ENCODE results near the gene HOXB4. TPM values are rescaled to one million over a fixed set of nuclear protein-coding genes. Genes with fewer than 3 reads are reported as not detected.

HOXB4 gene
- total RNA-seq, 2 experiments from 2014 or later = 6.2 to 7.0 TPM

DNA sequence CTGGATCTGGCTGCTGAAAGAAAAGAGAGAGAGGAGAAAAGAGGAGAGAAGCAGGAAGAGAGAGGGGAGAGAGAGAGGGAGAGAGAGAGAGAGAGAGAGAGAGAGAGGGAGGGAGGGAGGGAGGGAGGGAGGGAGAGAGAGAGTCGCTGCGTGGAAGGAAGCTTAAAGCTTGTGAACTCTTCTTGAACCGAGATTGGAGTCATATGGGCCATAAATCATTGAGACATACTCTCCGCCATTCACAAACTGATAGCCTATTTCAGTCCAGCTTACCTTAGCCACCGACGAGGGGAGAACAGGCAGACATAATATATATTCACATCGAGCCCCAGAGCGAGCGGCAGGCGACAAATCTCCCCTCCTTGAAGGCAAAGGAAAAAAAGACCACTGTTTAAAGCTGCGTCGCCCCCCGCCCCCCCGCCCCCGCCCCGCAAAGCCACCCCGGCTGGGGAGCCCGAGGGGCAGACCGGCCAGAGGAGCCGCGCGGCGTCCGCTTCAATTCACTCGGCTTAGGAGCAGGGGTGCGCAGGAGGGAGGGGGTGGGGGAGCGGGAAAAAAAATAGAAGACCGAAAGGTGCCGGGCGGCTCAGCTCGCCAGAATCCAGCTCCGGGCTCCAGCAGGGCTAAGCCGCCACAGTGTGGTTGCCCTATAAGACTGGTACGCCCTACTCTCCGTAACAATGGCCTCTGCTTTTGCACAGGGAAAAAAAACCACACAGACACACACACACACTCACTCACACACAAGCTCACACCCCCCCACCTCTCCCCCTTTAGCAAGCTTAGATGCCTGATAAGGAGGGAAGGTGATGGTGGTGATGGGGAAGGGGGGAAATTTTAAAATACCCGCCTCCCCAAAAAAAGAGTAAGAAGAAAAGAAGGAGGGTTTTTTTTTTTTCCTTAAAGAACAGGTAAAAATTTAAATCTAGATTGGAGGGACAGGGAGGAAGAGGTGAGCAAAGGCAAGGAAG is 22.6 kb downstream of the HOXB4 start:
- H3K4me3 Mint-ChIP-seq = peak overlapping the region; percentile 70
- H3K36me3 Mint-ChIP-seq (ENCODE audit: low read depth) = peaks cover 7% of the 10 kb centered on the region
- H3K9me3 Mint-ChIP-seq = no peaks in the 10 kb centered on the region
- H3K27ac Mint-ChIP-seq = no peak overlapping the region
- peaks cover 14% of the 10 kb centered on the region for H3K4me1 Mint-ChIP-seq
- peaks cover 27% of the 10 kb centered on the region for H3K27me3 Mint-ChIP-seq
- DNase-seq = no peak
- CTCF ChIA-PET = interaction anchor here (0.5 to 0.9 kb wide), 5 partner anchors 22 to 204 kb away, joined by 3 read pairs; no protein-coding TSS in a partner anchor
- POLR2A ChIA-PET = interaction anchor here (0.8 to 1.0 kb wide), 4 partner anchors 8 to 64 kb away, joined by 3 to 5 read pairs (median 4); no protein-coding TSS in a partner anchor

DNA sequence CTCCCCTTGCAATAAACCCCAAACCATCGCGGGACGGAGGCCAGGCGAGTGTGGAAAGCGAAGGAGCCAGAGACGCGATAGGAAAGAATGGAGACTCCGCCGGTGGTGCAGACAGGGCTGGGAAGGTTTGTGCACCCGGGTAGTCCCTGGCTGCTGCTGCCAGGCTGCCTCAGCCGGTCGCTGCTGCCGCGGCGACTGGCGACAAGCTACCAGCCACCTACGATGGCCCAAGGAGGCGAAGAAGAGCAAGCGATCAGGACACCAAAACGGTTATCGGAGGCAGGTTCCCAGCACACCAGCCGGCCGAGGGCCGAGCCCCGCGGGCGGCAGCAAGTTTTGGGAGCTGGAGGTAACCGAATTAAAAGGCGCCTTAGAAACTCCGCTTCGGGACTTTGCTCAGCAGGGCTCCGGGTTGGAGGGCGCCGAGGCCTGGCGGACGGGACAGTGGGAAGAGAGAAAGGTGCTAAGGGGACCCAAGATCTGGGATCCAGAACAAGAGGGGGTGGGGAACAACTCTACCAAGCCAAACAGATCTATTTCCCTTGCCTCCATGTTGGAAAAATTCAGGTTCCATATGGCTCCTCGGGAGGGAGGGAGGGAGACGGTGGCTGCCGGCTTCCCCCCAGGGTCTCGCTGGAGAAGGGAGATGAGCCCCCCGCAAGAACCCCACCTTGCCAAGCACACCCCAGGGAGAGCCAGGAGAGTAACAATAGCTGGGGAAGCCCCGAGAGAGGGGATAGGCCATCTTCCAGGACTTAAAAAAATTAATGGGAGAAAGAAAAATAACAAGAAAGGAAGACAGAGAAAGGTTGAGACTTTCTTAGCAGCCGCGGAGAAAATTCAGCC is 23.5 kb downstream of the HOXB4 start:
- H3K27ac Mint-ChIP-seq = no peak overlapping the region
- peaks cover 14% of the 10 kb centered on the region for H3K4me1 Mint-ChIP-seq
- DNase-seq = no peak
- H3K4me3 Mint-ChIP-seq = no peak overlapping the region
- H3K36me3 Mint-ChIP-seq (ENCODE audit: low read depth) = peaks cover 11% of the 10 kb centered on the region
- H3K27me3 Mint-ChIP-seq = peaks cover 27% of the 10 kb centered on the region
- H3K9me3 Mint-ChIP-seq = no peaks in the 10 kb centered on the region
- ChIA-PET POLR2A (no interaction called here), CTCF (interaction anchor here (0.5 to 0.9 kb wide), 2 partner anchors 39 to 47 kb away, joined by 3 read pairs; no protein-coding TSS in a partner anchor)

DNA sequence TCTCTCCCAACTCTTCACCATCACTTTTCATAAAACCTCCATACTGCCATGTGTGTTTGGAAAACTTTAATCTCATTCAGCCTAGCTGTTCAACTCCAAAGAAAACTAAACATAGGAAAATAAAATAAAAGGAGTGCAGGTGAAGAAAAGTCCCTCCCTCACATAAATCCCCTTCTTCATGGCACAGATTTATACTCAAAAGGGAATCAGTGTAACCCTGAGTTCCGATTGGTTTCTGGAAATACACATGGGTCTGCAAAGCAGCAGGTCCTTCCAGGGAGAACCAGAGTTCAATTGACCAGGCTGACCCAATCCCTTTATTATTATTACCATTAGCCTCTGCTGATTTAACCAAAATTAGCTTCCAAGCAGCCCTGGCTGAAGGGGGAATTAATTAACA is 24.3 kb downstream of the HOXB4 start:
- Mint-ChIP-seq H3K4me3 (no peak overlapping the region), H3K27ac (no peak overlapping the region), H3K9me3 (no peaks in the 10 kb centered on the region), H3K4me1 (peaks cover 16% of the 10 kb centered on the region), H3K27me3 (peaks cover 27% of the 10 kb centered on the region), H3K36me3 (ENCODE audit: low read depth) (peaks cover 14% of the 10 kb centered on the region)
- ChIA-PET POLR2A (interaction anchor here (1.3 kb wide), 1 partner anchor 16 kb away, joined by 3 read pairs; no protein-coding TSS in a partner anchor), CTCF (no interaction called here)
- no peak for DNase-seq

DNA sequence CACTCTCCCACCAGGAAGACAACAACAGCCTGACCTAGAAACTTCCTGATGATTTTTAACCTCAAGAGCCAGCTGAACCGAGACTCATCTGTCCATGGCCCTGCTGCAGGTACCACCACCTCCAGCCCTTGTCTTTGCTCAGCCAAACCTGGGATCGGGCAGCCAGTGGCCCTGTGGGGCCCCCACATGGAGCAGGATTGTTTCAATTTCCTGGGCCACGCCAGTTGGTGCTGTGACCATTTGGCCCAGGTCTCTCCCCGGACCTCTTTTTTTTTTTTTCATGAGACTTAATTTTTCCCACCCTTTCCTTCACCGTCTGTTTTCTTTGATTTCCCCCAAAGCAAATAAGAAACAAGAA is 25.0 kb downstream of the HOXB4 start:
- POLR2A ChIA-PET = interaction anchor here (1.3 kb wide), 1 partner anchor 16 kb away, joined by 3 read pairs; no protein-coding TSS in a partner anchor
- Mint-ChIP-seq H3K9me3 (no peaks in the 10 kb centered on the region), H3K27me3 (peaks cover 24% of the 10 kb centered on the region), H3K36me3 (ENCODE audit: low read depth) (peaks cover 14% of the 10 kb centered on the region), H3K4me3 (no peak overlapping the region), H3K27ac (no peak overlapping the region), H3K4me1 (peaks cover 21% of the 10 kb centered on the region)
- DNase-seq = no peak
- CTCF ChIA-PET = no interaction called here

DNA sequence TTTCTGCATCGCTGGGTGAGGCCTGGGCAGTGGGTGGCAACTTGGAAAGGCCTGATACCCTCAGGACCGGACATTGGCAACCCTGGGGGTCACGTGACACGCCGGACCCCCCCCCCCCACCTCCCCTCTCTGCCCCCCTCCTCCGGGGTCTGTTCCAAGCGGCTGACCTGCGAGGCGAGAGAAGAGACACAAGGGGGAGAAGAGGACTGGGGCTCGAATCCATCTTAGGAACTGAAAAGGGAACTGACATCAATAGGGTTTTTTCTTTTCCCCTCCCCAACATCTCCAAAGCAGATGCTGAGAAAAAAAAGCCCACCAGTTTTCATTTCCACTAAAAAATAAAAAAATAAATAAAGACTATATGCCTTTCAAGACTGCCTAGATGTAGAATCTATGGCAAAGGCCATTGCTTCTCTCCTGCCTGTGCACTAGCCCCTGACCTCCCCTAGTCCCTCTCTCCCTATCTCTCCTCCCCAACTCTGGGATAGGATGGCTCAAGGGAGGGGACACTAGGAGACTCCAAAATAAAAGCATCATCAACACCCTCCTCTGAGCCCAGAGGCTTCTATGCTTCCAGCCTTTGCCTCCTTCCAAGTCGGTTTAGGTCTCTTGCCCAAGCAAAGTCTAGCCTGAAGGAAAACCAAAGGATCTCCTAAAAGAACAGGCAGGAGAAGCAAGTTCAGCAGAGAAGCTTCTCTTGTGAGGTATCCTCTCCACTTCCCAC is 25.5 kb downstream of the HOXB4 start:
- H3K4me1 Mint-ChIP-seq = peaks cover 26% of the 10 kb centered on the region
- H3K27ac Mint-ChIP-seq = no peak overlapping the region
- H3K9me3 Mint-ChIP-seq = no peaks in the 10 kb centered on the region
- peaks cover 24% of the 10 kb centered on the region for H3K27me3 Mint-ChIP-seq
- H3K36me3 Mint-ChIP-seq (ENCODE audit: low read depth) = peaks cover 14% of the 10 kb centered on the region
- DNase-seq = no peak
- ChIA-PET POLR2A (interaction anchor here (0.7 to 1.3 kb wide), 2 partner anchors 17 kb away, joined by 3 read pairs; no protein-coding TSS in a partner anchor), CTCF (no interaction called here)
- H3K4me3 Mint-ChIP-seq = no peak overlapping the region

DNA sequence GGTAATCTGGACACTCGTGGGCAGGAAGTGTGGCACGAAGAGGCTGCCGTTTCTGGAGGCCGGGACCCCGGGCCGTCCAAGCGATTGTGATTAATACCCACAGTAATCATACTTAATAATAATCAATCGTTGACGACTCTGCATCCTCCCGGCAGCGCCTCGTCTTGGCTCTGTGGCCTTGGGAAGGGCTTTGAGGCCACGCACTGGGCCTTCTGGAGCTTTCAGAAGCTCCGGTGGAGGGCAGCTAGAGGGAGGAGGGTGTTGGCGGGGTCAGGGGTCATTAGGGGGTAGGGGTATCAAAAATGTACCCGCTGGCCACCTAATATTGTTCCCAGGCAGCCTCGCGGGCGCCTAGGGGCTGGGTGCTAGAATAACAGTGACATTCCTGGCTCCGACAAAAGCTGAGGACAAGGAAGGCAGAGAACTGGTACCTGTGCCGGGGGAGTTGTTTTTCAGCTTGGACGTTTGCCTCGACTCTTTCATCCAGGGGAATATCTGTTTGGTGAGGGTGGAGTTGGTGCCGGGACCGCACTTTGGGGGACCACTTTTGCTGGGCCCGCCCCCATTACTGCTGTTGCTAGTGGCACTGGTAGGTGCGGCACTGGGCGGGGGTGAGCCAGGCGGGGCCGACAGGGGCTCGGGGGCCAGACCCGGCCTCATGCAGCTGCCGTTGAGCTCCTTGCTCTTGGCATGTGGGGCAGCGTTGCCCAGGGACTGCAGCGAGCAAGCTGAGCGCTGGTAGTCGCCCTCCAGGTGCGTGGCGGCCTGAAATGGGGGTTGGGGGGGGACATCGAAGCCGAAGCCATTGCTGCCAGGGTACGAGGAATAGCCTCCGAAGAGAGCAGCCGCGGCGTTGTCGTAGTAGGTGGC is 26.3 kb downstream of the HOXB4 start:
- no peak for DNase-seq
- ChIA-PET POLR2A (interaction anchor here (0.7 kb wide), 1 partner anchor 18 kb away, joined by 3 read pairs; no protein-coding TSS in a partner anchor), CTCF (no interaction called here)
- peaks cover 32% of the 10 kb centered on the region for H3K4me1 Mint-ChIP-seq
- H3K4me3 Mint-ChIP-seq = no peak overlapping the region
- no peak overlapping the region for H3K27ac Mint-ChIP-seq
- peaks cover 14% of the 10 kb centered on the region for H3K36me3 Mint-ChIP-seq (ENCODE audit: low read depth)
- no peaks in the 10 kb centered on the region for H3K9me3 Mint-ChIP-seq
- H3K27me3 Mint-ChIP-seq = peaks cover 22% of the 10 kb centered on the region

DNA sequence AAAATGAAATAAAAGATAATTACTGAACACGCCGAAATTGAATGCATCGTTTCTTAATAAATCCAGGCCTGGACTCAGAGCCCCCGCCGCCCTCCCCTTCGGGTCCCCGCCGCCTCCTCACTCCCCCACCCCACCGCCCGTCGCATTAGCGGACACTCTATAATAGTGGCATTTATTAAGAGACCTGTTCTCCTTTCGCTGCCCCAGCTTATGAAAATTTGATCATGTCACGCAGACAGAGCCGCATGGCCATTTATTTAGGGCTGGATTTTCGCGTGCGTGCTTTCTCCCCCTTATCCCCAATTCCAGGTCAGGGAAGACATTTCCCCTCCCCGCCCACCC is 27.0 kb downstream of the HOXB4 start:
- Mint-ChIP-seq H3K27ac (no peak overlapping the region), H3K9me3 (no peaks in the 10 kb centered on the region), H3K4me3 (no peak overlapping the region), H3K4me1 (peaks cover 38% of the 10 kb centered on the region), H3K27me3 (peaks cover 15% of the 10 kb centered on the region), H3K36me3 (ENCODE audit: low read depth) (peaks cover 14% of the 10 kb centered on the region)
- CTCF ChIA-PET = no interaction called here
- no peak for DNase-seq
- POLR2A ChIA-PET = no interaction called here

DNA sequence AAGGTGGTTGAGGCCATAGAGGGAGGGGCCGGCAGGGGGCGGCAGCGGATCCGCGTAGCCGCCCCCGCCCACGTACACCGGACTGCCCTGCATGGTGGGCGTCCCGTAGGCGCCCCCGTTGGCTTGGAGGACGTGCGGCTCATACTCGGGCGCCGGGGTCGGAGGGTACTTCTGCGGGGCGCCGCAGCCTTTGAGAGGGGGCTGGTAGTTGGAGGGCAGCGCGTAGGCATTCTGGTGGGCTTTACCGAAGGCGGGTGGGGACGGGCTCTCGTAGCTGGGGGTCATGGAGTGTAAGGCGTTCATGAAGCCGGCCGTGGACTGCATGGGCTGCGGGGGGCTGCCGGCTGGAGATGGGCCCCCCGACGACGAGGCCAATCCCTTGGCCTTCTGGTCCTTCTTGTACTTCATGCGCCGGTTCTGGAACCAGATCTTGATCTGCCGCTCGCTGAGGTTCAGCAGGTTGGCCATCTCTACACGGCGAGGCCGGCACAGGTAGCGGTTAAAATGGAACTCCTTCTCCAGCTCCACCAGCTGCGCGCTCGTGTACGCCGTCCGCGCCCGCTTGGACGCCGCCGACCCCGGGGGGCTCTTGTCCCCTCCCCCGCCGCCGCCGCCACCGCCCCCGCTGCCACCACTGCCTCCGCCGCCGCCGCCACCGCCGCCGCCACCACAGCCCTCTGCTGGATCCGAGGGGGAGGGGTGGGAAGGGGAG is 27.5 kb downstream of the HOXB4 start:
- H3K4me1 Mint-ChIP-seq = peaks cover 40% of the 10 kb centered on the region
- POLR2A ChIA-PET = no interaction called here
- no peak for DNase-seq
- H3K27ac Mint-ChIP-seq = no peak overlapping the region
- peaks cover 14% of the 10 kb centered on the region for H3K36me3 Mint-ChIP-seq (ENCODE audit: low read depth)
- no peak overlapping the region for H3K4me3 Mint-ChIP-seq
- no peaks in the 10 kb centered on the region for H3K9me3 Mint-ChIP-seq
- H3K27me3 Mint-ChIP-seq = peaks cover 11% of the 10 kb centered on the region
- CTCF ChIA-PET = no interaction called here

DNA sequence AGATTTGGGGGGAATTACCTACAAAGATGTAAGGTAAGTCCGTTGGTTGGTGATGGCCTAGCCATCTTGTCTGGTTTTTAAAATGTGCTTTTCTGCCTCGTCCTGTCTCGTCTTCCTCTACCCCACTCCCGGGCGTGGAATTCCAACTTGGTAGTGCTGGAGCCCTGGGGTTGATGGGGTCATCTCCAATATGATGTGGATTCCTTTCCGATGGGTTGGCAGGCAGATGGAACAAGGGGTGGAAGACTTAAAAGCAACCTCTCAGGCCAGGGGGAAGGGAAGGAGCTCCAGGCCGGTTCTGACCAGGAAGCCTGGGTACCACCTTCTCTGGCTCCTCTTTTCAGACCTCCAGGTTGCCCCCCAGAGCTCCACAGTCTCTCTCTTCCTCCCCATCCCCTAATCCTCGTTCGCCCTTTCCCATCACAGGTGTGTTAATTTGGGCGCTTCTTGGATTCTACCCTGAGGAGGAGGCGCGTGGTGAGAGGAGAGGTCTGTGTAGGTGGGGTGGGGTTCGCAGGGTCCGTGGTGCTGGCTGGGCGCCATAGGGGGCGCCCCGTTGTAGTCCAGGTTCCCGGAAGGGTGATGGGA is 28.1 kb downstream of the HOXB4 start:
- ChIA-PET POLR2A (interaction anchor here (1.3 to 1.5 kb wide), 2 partner anchors 9 to 17 kb away, joined by 3 to 5 read pairs; no protein-coding TSS in a partner anchor), CTCF (no interaction called here)
- peaks cover 14% of the 10 kb centered on the region for H3K27me3 Mint-ChIP-seq
- peaks cover 41% of the 10 kb centered on the region for H3K4me1 Mint-ChIP-seq
- H3K27ac Mint-ChIP-seq = no peak overlapping the region
- H3K4me3 Mint-ChIP-seq = no peak overlapping the region
- no peaks in the 10 kb centered on the region for H3K9me3 Mint-ChIP-seq
- H3K36me3 Mint-ChIP-seq (ENCODE audit: low read depth) = peaks cover 12% of the 10 kb centered on the region
- DNase-seq = no peak

DNA sequence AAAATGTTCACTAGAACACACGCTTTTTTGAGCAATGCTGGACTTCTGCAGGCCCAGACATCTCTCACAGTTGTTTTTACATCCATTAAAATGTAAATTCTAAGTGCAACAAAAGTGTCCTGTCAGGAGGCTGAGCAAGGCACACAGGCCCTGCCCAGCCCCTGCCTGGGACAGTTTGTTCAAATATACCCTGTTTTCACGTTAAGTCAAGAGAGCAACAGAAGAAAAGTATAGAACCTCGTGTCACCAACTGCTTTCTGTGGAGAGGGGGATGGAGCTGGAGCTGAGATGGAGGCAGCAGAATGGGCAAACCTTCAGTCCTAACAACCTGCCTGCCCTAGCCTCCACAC is 28.9 kb downstream of the HOXB4 start:
- Mint-ChIP-seq H3K4me3 (no peak overlapping the region), H3K36me3 (ENCODE audit: low read depth) (peaks cover 8% of the 10 kb centered on the region), H3K9me3 (no peaks in the 10 kb centered on the region), H3K27ac (no peak overlapping the region), H3K27me3 (peaks cover 10% of the 10 kb centered on the region), H3K4me1 (peaks cover 38% of the 10 kb centered on the region)
- ChIA-PET CTCF (no interaction called here), POLR2A (interaction anchor here (1.3 to 1.5 kb wide), 3 partner anchors 8 to 38 kb away, joined by 3 to 5 read pairs (median 5); no protein-coding TSS in a partner anchor)
- no peak for DNase-seq

DNA sequence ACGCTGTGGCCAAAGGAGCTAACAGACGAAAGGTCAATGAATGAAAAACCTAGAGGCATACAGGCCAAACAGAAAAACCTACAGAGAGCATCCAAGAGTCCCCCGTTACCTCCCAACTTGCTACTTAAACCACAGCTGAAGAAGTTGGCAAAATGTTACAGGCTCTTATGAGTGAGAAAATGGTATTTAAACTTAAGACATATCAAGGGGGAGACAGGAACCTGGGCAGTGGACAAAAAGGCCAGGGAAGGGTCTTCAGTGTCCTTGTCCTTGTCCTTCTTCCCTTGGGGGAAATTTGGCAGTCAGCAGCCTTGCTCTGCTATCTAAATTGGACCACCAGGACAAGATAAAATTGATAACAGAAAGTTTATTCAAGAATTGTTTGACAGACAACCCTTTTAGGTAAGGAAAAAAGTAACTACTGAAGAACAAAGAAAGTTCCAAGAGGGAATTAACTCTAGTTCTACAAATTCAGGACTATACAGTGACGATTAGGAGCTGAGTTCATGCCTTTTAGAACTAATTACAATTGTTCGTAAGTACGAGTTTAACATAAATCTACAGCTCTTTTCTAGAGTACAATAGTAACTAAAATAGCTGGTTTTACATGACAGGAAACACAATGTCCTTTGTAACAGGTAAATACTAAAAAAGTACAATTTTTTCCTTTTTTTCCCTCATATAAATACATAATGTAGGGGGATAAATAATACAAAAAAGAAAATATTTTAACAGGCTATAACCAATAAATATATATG is 29.4 kb downstream of the HOXB4 start:
- Mint-ChIP-seq H3K4me1 (peaks cover 40% of the 10 kb centered on the region), H3K4me3 (peak overlapping the region; percentile 49), H3K27me3 (peaks cover 12% of the 10 kb centered on the region), H3K27ac (peak overlapping the region; percentile 74), H3K9me3 (no peaks in the 10 kb centered on the region), H3K36me3 (ENCODE audit: low read depth) (peaks cover 10% of the 10 kb centered on the region)
- CTCF ChIA-PET = no interaction called here
- DNase-seq = no peak
- POLR2A ChIA-PET = interaction anchor here (0.6 to 2.6 kb wide), 5 partner anchors 8 to 43 kb away, joined by 3 to 12 read pairs (median 5); no protein-coding TSS in a partner anchor

All from activated CD4-positive, alpha-beta memory T cell treated with anti-CD3 and anti-CD28 coated beads, Interleukin-2, amount 10 ng/mL, durations not matched to agents 7 days and 5 days (primary cell).